Spleen (tissue), 7 donors: Measurements from ENCODE around the gene TAC3.
"Not testable (repeated sequence)": the region's sequence is repeated elsewhere in the genome, so short reads cannot be mapped to it uniquely, and the experiment has no call there.

Experiments
- POLR2A ChIP-seq, 3 donors: fragments of 450-650 bp; IDR thresholded peaks; one replicate each; pipeline ENCODE4 v1.5.1; 2017; ENCODE audit warnings: antibody characterized with exemption in 3 of 3, mild to moderate bottlenecking in 1 of 3
- POLR2AphosphoS5 ChIP-seq, 3 donors: sonication (generic); formaldehyde crosslinking; IDR thresholded peaks; one replicate each; pipeline ENCODE4 v1.5.1; 2017; ENCODE audit warnings: antibody characterized with exemption in 3 of 3
- TF ChIP-seq, protein P1 (sequence below), 11 experiments: fragments of 200-600 bp in 7 of 11; fragments of 450-650 bp in 4 of 11; sonication (generic) in 4 of 11; IDR thresholded peaks in 8 of 11; conservative IDR thresholded peaks in 3 of 11; 1 replicate in 7 of 11; 2 replicates in 4 of 11; pipeline versions ENCODE4 v1.4.0 to v1.8.0; 2016 to 2021; ENCODE audit warnings: antibody characterized with exemption in 11 of 11, inconsistent platforms in 4 of 11, mild to moderate bottlenecking in 1 of 11
- donor health status: DM: no; HTN: no; CAD: no; lungs with moderate emphysema.
- donor health status: DM: no; HTN: no; CAD: no.
- donor health status: DM: no; HTN: no; CAD: no.

DNA sequence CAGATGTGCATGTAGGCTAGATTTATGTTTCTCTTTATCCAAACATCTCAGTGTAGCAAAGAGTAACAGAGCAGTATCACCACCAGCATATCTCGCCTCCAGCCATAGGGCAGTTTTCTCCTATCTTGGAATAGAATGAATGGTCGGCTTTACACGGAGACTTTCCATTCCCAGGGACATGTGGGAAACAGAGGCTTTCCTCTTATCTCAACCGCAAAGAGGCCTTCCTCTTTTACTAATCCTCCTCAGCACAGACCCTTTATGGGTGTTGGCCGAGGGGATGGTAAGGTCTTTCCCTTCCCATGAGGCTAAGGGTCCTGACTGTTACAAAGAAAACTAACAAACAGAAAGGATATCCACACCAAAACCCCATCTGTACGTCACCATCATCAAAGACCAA, 47.4 kb downstream of the TAC3 start:
- TF ChIP-seq, protein P1, sequence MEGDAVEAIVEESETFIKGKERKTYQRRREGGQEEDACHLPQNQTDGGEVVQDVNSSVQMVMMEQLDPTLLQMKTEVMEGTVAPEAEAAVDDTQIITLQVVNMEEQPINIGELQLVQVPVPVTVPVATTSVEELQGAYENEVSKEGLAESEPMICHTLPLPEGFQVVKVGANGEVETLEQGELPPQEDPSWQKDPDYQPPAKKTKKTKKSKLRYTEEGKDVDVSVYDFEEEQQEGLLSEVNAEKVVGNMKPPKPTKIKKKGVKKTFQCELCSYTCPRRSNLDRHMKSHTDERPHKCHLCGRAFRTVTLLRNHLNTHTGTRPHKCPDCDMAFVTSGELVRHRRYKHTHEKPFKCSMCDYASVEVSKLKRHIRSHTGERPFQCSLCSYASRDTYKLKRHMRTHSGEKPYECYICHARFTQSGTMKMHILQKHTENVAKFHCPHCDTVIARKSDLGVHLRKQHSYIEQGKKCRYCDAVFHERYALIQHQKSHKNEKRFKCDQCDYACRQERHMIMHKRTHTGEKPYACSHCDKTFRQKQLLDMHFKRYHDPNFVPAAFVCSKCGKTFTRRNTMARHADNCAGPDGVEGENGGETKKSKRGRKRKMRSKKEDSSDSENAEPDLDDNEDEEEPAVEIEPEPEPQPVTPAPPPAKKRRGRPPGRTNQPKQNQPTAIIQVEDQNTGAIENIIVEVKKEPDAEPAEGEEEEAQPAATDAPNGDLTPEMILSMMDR (IDR thresholded peaks at IDR 0.05 in 8 of 11, conservative IDR thresholded peaks at IDR 0.05 in 3 of 11), result not testable (repeated sequence)
- not testable (repeated sequence) for TF ChIP-seq POLR2A, POLR2AphosphoS5 (IDR thresholded peaks at IDR 0.05)
